ENCODE data around the gene TULP4. TPM values are rescaled to one million over a fixed set of nuclear protein-coding genes. Genes with fewer than 3 reads are reported as not detected.

The TULP4 gene
- total RNA-seq, 4 donors from 2014 or later: 129 to 170 (median 156) TPM

DNA sequence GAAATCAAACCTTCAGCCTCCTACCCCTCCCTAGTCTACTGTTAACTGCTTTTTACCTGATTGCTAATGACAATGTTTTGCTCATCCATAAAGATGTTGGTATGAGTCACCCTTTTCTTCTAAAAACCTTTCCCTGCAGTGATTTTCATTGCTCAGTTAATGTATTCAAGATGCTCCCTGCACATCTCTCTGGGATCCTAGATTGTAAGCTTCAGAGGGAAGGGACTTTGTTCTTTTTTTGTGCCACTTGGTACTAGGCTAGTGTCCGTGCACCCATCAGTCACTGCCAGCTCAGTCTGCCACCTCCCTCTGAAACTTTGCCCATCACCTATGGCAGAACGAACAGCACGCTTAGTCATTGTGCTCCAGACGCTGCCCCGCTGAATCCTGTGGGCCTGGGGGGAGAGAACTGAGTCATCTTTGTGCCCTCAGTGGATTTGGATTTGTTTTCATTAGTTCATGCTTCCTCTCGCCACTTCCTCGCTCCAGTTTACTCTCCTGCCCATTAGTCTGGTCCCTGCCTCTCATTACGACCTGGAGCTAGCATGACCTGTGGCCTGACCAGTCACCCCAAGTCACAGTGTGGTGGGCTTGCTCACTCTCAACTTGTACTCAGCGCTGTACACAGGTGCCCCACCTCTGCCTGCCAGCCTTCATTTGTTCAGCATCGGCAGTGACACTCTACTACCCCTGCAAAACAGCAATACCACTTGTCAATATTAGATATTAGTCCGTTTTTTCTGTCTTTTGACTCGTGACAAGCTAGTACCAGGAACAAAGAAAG, 169.6 kb downstream of the TULP4 start:
- Histone ChIP-seq H3K27me3 (no peaks in the 10 kb centered on the region), H3K4me1 (no peaks in the 10 kb centered on the region), H3K9me3 (no peaks in the 10 kb centered on the region), H3K27ac (replicated peaks in 1 of 4) (no peak overlapping the region), H3K36me3 (peaks cover 24 to 63% (median 45%) of the 10 kb centered on the region in 4 donors), H3K4me3 (no peak overlapping the region)
- 86% methylated on average over 12 of the region's 12 CpGs for WGBS
- DNase-seq (ENCODE audit: extremely low spot score): no peak
- TF ChIP-seq, protein P1, sequence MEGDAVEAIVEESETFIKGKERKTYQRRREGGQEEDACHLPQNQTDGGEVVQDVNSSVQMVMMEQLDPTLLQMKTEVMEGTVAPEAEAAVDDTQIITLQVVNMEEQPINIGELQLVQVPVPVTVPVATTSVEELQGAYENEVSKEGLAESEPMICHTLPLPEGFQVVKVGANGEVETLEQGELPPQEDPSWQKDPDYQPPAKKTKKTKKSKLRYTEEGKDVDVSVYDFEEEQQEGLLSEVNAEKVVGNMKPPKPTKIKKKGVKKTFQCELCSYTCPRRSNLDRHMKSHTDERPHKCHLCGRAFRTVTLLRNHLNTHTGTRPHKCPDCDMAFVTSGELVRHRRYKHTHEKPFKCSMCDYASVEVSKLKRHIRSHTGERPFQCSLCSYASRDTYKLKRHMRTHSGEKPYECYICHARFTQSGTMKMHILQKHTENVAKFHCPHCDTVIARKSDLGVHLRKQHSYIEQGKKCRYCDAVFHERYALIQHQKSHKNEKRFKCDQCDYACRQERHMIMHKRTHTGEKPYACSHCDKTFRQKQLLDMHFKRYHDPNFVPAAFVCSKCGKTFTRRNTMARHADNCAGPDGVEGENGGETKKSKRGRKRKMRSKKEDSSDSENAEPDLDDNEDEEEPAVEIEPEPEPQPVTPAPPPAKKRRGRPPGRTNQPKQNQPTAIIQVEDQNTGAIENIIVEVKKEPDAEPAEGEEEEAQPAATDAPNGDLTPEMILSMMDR (IDR thresholded peaks at IDR 0.05): no peak
- TF ChIP-seq EP300 (IDR thresholded peaks at IDR 0.05) (no peak), POLR2AphosphoS5 (IDR thresholded peaks at IDR 0.05) (no peak), POLR2A (IDR thresholded peaks at IDR 0.05; ENCODE audit: low read depth) (no peak)
- intact Hi-C loops (cut with DNase I): no loop called here

DNA sequence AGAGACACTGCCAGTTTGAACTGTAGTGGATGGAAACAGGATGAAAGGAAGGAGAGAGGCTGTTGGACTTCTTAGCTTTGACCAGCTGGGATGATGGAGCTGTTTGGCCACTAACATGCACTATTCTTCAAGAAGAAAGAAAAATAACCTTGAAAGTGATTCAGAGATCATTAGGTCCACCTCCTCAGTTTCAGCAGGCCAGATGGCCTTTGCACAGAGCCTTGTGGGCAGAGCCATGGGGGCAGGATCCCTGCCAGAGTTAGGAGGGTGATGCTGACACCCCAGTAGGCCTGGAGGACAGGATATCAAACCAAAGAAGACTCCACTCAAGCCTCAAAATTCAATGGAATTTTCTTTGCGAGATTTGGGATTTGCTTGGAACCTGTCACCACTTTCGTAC, 173.2 kb downstream of the TULP4 start:
- H3K27ac ChIP-seq (replicated peaks in 1 of 4): no peak overlapping the region
- no peaks in the 10 kb centered on the region for H3K9me3 ChIP-seq
- no peaks in the 10 kb centered on the region for H3K4me1 ChIP-seq
- intact Hi-C loops (cut with DNase I): no loop called here
- no peak overlapping the region for H3K4me3 ChIP-seq
- H3K27me3 ChIP-seq: no peaks in the 10 kb centered on the region
- WGBS: 100% methylated on average over 2 of the region's 2 CpGs
- no peak for DNase-seq (ENCODE audit: extremely low spot score)
- TF ChIP-seq EP300 (IDR thresholded peaks at IDR 0.05) (no peak), POLR2AphosphoS5 (IDR thresholded peaks at IDR 0.05) (no peak), POLR2A (IDR thresholded peaks at IDR 0.05; ENCODE audit: low read depth) (no peak)
- TF ChIP-seq, protein P1 (IDR thresholded peaks at IDR 0.05): no peak
- H3K36me3 ChIP-seq: peaks cover 16 to 49% (median 39%) of the 10 kb centered on the region in 4 donors

DNA sequence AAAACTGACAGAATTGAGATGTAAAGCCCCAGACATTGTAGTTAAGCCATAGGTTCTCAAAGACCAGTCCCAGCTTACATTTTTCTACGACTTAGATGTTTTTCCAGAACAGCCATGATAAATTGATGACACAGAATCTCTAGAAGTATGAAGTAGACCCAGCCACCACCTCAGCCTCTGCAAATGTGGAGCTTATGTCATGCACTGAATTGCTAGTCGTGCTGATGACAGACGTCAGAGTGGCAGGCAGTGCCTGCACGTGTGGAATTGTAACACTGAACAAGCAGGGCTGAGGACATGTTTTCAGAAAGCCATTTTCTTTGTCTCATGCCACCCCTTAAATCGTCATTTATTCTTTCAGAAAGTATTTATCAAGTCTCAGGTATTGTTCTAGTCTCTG, 175.2 kb downstream of the TULP4 start:
- TF ChIP-seq EP300 (IDR thresholded peaks at IDR 0.05) (no peak), POLR2A (IDR thresholded peaks at IDR 0.05; ENCODE audit: low read depth) (no peak), POLR2AphosphoS5 (IDR thresholded peaks at IDR 0.05) (no peak)
- TF ChIP-seq, protein P1 (IDR thresholded peaks at IDR 0.05): no peak
- no peak for DNase-seq (ENCODE audit: extremely low spot score)

DNA sequence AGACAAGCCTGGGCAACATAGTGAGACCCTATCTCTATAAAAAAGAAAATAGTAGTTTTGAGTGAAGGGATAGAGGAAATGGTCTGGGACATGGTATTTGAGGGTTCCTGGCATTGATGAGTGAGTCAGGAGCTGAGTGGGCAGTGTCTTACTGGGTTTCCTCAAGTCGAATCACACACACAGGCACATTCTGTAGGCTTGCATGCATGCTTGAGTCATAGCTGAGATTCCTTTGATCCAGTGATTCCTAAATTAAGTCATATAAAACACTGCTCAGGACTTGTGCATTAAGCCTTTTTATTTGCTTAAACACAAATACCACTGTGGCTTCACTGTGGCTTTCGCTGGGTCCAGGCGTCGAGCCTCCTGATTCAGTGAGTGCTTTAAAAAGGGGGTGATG, 175.8 kb downstream of the TULP4 start:
- no peak overlapping the region for H3K27ac ChIP-seq (replicated peaks in 1 of 4)
- no peak overlapping the region for H3K4me3 ChIP-seq
- H3K4me1 ChIP-seq: no peaks in the 10 kb centered on the region
- 79% methylated on average over 4 of the region's 4 CpGs for WGBS
- peaks cover 2 to 24% (median 20%) of the 10 kb centered on the region in 4 donors for H3K36me3 ChIP-seq
- no peaks in the 10 kb centered on the region for H3K27me3 ChIP-seq
- TF ChIP-seq POLR2AphosphoS5 (IDR thresholded peaks at IDR 0.05): no peak
- TF ChIP-seq EP300 (IDR thresholded peaks at IDR 0.05): no peak
- TF ChIP-seq, protein P1 (IDR thresholded peaks at IDR 0.05): no peak
- TF ChIP-seq POLR2A (IDR thresholded peaks at IDR 0.05; ENCODE audit: low read depth): no peak
- H3K9me3 ChIP-seq: no peaks in the 10 kb centered on the region
- no peak for DNase-seq (ENCODE audit: extremely low spot score)
- intact Hi-C loops (cut with DNase I): no loop called here

More for the DNA sequence above, 175.2 kb downstream of the TULP4 start:
- 90% methylated on average over 5 of the region's 5 CpGs for WGBS
- Histone ChIP-seq H3K27ac (replicated peaks in 1 of 4) (no peak overlapping the region), H3K4me3 (no peak overlapping the region), H3K27me3 (no peaks in the 10 kb centered on the region), H3K9me3 (no peaks in the 10 kb centered on the region), H3K36me3 (peaks cover 8 to 29% (median 21%) of the 10 kb centered on the region in 4 donors), H3K4me1 (no peaks in the 10 kb centered on the region)
- intact Hi-C loops (cut with DNase I): no loop called here
